Coronary artery (tissue), 2 donors: ENCODE results near the gene UGT2B10.

Experiments
- DNase-seq: peaks from one replicate; pipeline ENCODE4 v3.0.0-alpha.2; 2017; ENCODE audit warnings: low spot score
- H3K27ac ChIP-seq, 2 donors: fragments of 200-600 bp; sonication (generic); one replicate each; pipeline ENCODE4 v1.5.1; 2016 to 2019
- H3K4me3 ChIP-seq: fragments of 200-600 bp; sonication (generic); 2 replicates; pipeline ENCODE4 v1.5.1; 2016; ENCODE audit warnings: mild to moderate bottlenecking, moderate library complexity
- CTCF ChIP-seq: fragments of 200-600 bp; sonication (generic); IDR thresholded peaks from one replicate; pipeline ENCODE4 v1.5.1; 2019; ENCODE audit warnings: antibody characterized with exemption

Gene UGT2B10

GRCh38 chr4:68859655-68860054 is 43.9 kb downstream of the UGT2B10 start:
- Histone ChIP-seq H3K27ac (no peak overlapping the region), H3K4me3 (no peak overlapping the region)
- no peak for TF ChIP-seq CTCF
- DNase-seq: no peak

- no peak overlapping the region for H3K4me3 ChIP-seq
- no peak for DNase-seq
- TF ChIP-seq CTCF: no peak
- H3K27ac ChIP-seq: no peak overlapping the region
These were observed 45.3 kb downstream of the UGT2B10 start for GRCh38 chr4:68861057-68861456.

GRCh38 chr4:68864438-68865187 is 48.8 kb downstream of the UGT2B10 start:
- no peak for DNase-seq
- H3K4me3 ChIP-seq: no peak overlapping the region
- H3K27ac ChIP-seq: no peak overlapping the region
- no peak for TF ChIP-seq CTCF

GRCh38 chr4:68865188-68865638 is 49.4 kb downstream of the UGT2B10 start:
- H3K4me3 ChIP-seq: no peak overlapping the region
- no peak for DNase-seq
- TF ChIP-seq CTCF: no peak
- H3K27ac ChIP-seq: no peak overlapping the region

GRCh38 chr4:68865760-68866159 is 50.0 kb downstream of the UGT2B10 start:
- no peak overlapping the region for H3K27ac ChIP-seq

GRCh38 chr4:68869274-68869773 is 53.5 kb downstream of the UGT2B10 start:
- Histone ChIP-seq H3K27ac (no peak overlapping the region), H3K4me3 (no peak overlapping the region)
- TF ChIP-seq CTCF: no peak
- no peak for DNase-seq

More at GRCh38 chr4:68865760-68866159, 50.0 kb downstream of the UGT2B10 start:
- H3K4me3 ChIP-seq: no peak overlapping the region
- no peak for TF ChIP-seq CTCF
- no peak for DNase-seq
